ENCODE data around the gene LRRTM1. TPM values are rescaled to one million over a fixed set of nuclear protein-coding genes. Genes with fewer than 3 reads are reported as not detected.

LRRTM1 gene
- total RNA-seq, 1 experiment from 2014 or later: not detected

GRCh38 chr2:80266231-80266630 lies 38.3 kb downstream of the LRRTM1 start:
- in situ Hi-C loops (cut with HindIII; ENCODE audit: low pct_unique_long_range_greater_than_20kb, low sequenced_read_pairs) (no loop called here), intact Hi-C loops (cut with micrococcal nuclease; ENCODE audit: unreplicated experiment) (no loop called here)
- CTCF ChIA-PET: no interaction called here
- POLR2A ChIA-PET: no interaction called here
- no peak overlapping the region for H3K27ac ChIP-seq (ENCODE audit: low read length)
- ATAC-seq (no peak), DNase-seq (ENCODE audit: low read depth, low spot score) (no peak)
- H3K36me3 ChIP-seq (ENCODE audit: control insufficient read depth, insufficient read depth, low read length): no peaks in the 10 kb centered on the region
- no TSS peak for BruUV-seq (replicated peaks)
- TF ChIP-seq CTCF (IDR thresholded peaks at IDR 0.05) (no peak), REST (IDR thresholded peaks at IDR 0.05; ENCODE audit: insufficient read depth in 1 of 2, low read depth in 2 of 2, low read length in 1 of 2) (no peak), SIN3A (IDR thresholded peaks at IDR 0.05; ENCODE audit: borderline replicate concordance, insufficient read depth, low read depth, low read length) (no peak), TCF7L2 (IDR thresholded peaks at IDR 0.05; ENCODE audit: low read depth, low read length) (no peak), POLR2AphosphoS5 (IDR thresholded peaks at IDR 0.05; ENCODE audit: low read depth, low read length) (no peak)
- no peaks in the 10 kb centered on the region for H3K4me1 ChIP-seq (ENCODE audit: control insufficient read depth, insufficient read depth, low read length)
- H3K27me3 ChIP-seq (ENCODE audit: control insufficient read depth, insufficient read depth, low read length): no peaks in the 10 kb centered on the region
- no peak overlapping the region for H3K4me3 ChIP-seq (ENCODE audit: low read depth in 2 of 2, low read length in 2 of 2)
- no peaks in the 10 kb centered on the region for H3K9me3 ChIP-seq (ENCODE audit: control insufficient read depth, insufficient read depth, low read depth, low read length)

- ChIA-PET CTCF (no interaction called here), POLR2A (no interaction called here)
- Histone ChIP-seq H3K9me3 (ENCODE audit: control insufficient read depth, insufficient read depth, low read depth, low read length) (no peaks in the 10 kb centered on the region), H3K27ac (ENCODE audit: low read length) (no peak overlapping the region), H3K36me3 (ENCODE audit: control insufficient read depth, insufficient read depth, low read length) (no peaks in the 10 kb centered on the region), H3K4me1 (ENCODE audit: control insufficient read depth, insufficient read depth, low read length) (no peaks in the 10 kb centered on the region), H3K4me3 (ENCODE audit: low read depth in 2 of 2, low read length in 2 of 2) (no peak overlapping the region), H3K27me3 (ENCODE audit: control insufficient read depth, insufficient read depth, low read length) (no peaks in the 10 kb centered on the region)
- no TSS peak for BruUV-seq (replicated peaks)
- in situ Hi-C loops (cut with HindIII; ENCODE audit: low pct_unique_long_range_greater_than_20kb, low sequenced_read_pairs): no loop called here
- DNase-seq (ENCODE audit: low read depth, low spot score): no peak
- intact Hi-C loops (cut with micrococcal nuclease; ENCODE audit: unreplicated experiment): no loop called here
- no peak for ATAC-seq
- TF ChIP-seq REST (IDR thresholded peaks at IDR 0.05; ENCODE audit: insufficient read depth in 1 of 2, low read depth in 2 of 2, low read length in 1 of 2) (no peak), POLR2AphosphoS5 (IDR thresholded peaks at IDR 0.05; ENCODE audit: low read depth, low read length) (no peak), SIN3A (IDR thresholded peaks at IDR 0.05; ENCODE audit: borderline replicate concordance, insufficient read depth, low read depth, low read length) (no peak), TCF7L2 (IDR thresholded peaks at IDR 0.05; ENCODE audit: low read depth, low read length) (no peak), CTCF (IDR thresholded peaks at IDR 0.05) (no peak)
Observed at GRCh38 chr2:80259292-80259691, 45.3 kb downstream of the LRRTM1 start.

Measured in Panc1 (cell line).